ENCODE results near the gene ZYX. TPM values are rescaled to one million over a fixed set of nuclear protein-coding genes. Genes with fewer than 3 reads are reported as not detected.

ZYX gene
- total and polyA plus RNA-seq, 9 of the 15 experiments (the other 6 are each of a cell fraction or from before 2014, with no cell fraction given): 1.8 to 130 (median 15.7) TPM

- TF ChIP-seq CTCF (IDR thresholded peaks at IDR 0.05 in 2 of 3, conservative IDR thresholded peaks at IDR 0.05 in 1 of 3; ENCODE audit: insufficient read depth in 2 of 3, low read depth in 1 of 3, low read length in 3 of 3) (peak in 2 of 3 experiments; percentile 24 to 33; a peak in 1 of 6 replicates), ZNF143 (CRISPR knock-in tag; IDR thresholded peaks at IDR 0.05) (no peak), CBFA2T3 (IDR thresholded peaks at IDR 0.05) (no peak), ZNF124 (CRISPR knock-in tag; IDR thresholded peaks at IDR 0.05) (no peak), POLR2G (IDR thresholded peaks at IDR 0.05; ENCODE audit: low read depth, low read length) (peak; percentile 45; the same call in 1 of the 2 replicates), CHD7 (IDR thresholded peaks at IDR 0.05; ENCODE audit: low read depth, low read length) (peak; percentile 1), RUNX1 (IDR thresholded peaks at IDR 0.05; ENCODE audit: low read depth) (no peak), YY1 (IDR thresholded peaks at IDR 0.05; ENCODE audit: borderline replicate concordance in 1 of 3, control insufficient read depth in 1 of 3, extremely low read depth in 1 of 3, insufficient read depth in 3 of 3, insufficient read length in 1 of 3, insufficient replicate concordance in 2 of 3, low read depth in 1 of 3, low read length in 2 of 3) (no peak), POLR2AphosphoS5 (IDR thresholded peaks at IDR 0.05; ENCODE audit: control insufficient read depth, insufficient read depth, low read depth, low read length) (peak; percentile 56; the same call in 1 of the 2 replicates), CHD2 (IDR thresholded peaks at IDR 0.05; ENCODE audit: low read depth, low read length) (no peak), POLR2H (tag; IDR thresholded peaks at IDR 0.05; ENCODE audit: low read depth) (no peak)
Measured at GRCh38 chr7:143389316-143390103, 8.4 kb downstream of the ZYX start (continued).

All from K562 (cell line).